Activated T-helper 1 cell treated with anti-CD3 and anti-CD28 coated beads, Interleukin-12 subunit alpha, Interleukin-12 subunit beta, Interleukin-2, Interleukin-4 antibody, amounts not matched to agents 30 ng/mL and 10 ng/mL and 1 ng/mL, durations not matched to agents 14 hours and 24 hours and 36 hours (primary cell): ENCODE measurements around the gene SCMH1. TPM values are rescaled to one million over a fixed set of nuclear protein-coding genes. Genes with fewer than 3 reads are reported as not detected.

Experiments
- DNase-seq: peaks from one replicate; pipeline ENCODE4 v3.0.0; 2021; ENCODE audit warnings: low spot score
- H3K27ac Mint-ChIP-seq: one replicate; pipeline ENCODE4 v1.8.0; 2021; ENCODE audit warnings: mild to moderate bottlenecking, mixed read lengths
- H3K27me3 Mint-ChIP-seq: one replicate; pipeline ENCODE4 v1.8.0; 2022; ENCODE audit warnings: mild to moderate bottlenecking, moderate library complexity, mixed read lengths; ENCODE audit not compliant: insufficient read depth
- H3K36me3 Mint-ChIP-seq: one replicate; pipeline ENCODE4 v1.8.0; 2021; ENCODE audit warnings: low read depth, mixed read lengths
- H3K4me1 Mint-ChIP-seq: one replicate; pipeline ENCODE4 v1.8.0; 2021; ENCODE audit warnings: low read depth, mixed read lengths
- H3K4me3 Mint-ChIP-seq: one replicate; pipeline ENCODE4 v1.8.0; 2021; ENCODE audit warnings: mild to moderate bottlenecking, moderate library complexity, mixed read lengths
- H3K9me3 Mint-ChIP-seq: one replicate; pipeline ENCODE4 v1.8.0; 2021; ENCODE audit warnings: mixed read lengths
- intact Hi-C: fragments of 100-400 bp; cut with micrococcal nuclease; formaldehyde crosslinking; loops from one replicate; pipeline ENCODE4 v1.15.1; 2024
- total RNA-seq: library from RNA; stranded (reverse); gene quantifications from 2 replicates; pipeline ENCODE4 v1.2.3, GENCODE V29; 2022

Gene SCMH1
- total RNA-seq = 16.0 and 18.5 TPM in 2 replicates

DNA sequence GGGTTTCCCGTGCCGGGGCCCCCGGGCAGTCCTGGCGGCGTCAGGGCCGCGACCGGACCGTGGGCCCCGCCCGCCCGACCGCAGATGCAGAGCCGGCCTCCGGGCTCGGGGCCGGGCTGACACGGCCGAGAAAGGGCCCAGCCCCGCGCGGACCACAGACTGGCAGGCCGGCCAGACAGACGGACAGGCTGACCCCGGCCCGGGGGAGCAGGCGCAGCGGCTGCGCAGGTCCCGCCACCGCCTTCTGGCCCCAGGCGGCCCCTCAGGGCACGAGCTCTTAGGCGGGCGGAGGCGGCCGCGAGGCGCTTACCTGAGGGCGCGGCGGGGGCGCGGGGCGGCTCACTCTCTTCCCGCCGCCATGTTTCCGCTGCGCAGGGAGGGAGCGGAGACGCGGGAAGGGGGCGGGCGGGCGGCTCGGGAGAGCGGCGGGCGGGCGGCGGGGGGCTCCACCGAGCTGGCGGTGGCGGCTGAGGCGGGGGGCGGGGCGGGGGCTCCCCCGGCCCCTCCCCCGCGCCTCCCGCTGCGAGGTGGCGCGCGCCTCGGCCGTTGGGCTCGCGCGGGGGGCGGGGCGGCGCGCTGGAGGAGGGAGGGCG, at the start of gene SCMH1:
Gene SCMH1 (minus strand): TSS at position 558 of the 593 bp plus-strand sequence. CDS start 56,173 bp downstream, outside the sequence.
- H3K4me1 Mint-ChIP-seq = peaks cover 31% of the 10 kb centered on the region
- H3K4me3 Mint-ChIP-seq = peak within 1 kb of the TSS; percentile 86
- H3K9me3 Mint-ChIP-seq = no peaks in the 10 kb centered on the region
- peak within 1 kb of the TSS; percentile 67 for H3K27ac Mint-ChIP-seq
- intact Hi-C loops = loop anchor here (10.0 kb wide), 1 partner anchor 257 kb away; no protein-coding TSS in a partner anchor
- H3K36me3 Mint-ChIP-seq = no peaks in the 10 kb centered on the region
- H3K27me3 Mint-ChIP-seq = no peaks in the 10 kb centered on the region
- DNase-seq = peak; percentile 47

DNA sequence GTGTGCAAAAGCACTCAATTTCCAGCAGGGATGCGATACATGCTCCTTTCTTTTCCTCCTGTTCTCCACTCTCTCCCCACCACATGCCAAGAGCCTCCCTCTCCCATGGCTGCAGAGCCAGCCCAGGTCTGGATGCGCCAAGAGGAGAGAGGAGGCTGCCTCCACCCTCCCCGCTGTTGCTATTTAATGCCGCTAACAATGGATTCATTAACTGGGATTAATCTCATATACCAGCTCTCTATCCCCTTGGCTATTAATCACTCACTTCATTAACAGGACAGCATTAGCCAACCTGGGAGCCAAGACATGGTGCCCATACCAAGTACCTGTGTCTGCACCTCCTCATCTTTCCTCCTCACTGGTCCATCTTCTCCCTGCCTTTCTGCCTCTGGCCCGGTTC, 49.1 kb upstream of the SCMH1 start:
- no peaks in the 10 kb centered on the region for H3K9me3 Mint-ChIP-seq
- no peaks in the 10 kb centered on the region for H3K4me1 Mint-ChIP-seq
- no peak overlapping the region for H3K4me3 Mint-ChIP-seq
- no peak for DNase-seq
- H3K36me3 Mint-ChIP-seq = no peaks in the 10 kb centered on the region
- intact Hi-C loops = no loop called here
- H3K27me3 Mint-ChIP-seq = peaks cover 29% of the 10 kb centered on the region
- no peak overlapping the region for H3K27ac Mint-ChIP-seq

DNA sequence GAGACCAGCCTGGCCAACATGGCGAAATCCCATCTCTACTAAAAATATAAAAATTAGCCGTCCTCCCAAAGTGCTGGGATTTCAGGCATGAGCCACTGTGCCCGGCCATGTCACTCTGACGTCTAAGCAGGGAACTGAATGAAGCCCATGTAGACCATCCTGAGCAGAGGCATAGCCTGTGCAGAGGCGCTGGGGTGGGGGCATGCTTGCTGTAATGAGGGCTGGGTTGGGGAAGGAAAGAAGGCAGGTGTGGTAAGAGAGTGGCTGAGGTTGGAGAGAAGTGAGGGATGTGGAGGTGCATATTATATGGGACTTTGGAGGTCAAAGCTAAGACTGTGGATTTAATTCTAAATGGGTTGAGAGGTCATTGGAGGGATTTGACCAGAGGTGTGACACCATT, 47.1 kb upstream of the SCMH1 start:
- no peaks in the 10 kb centered on the region for H3K4me1 Mint-ChIP-seq
- H3K9me3 Mint-ChIP-seq = no peaks in the 10 kb centered on the region
- H3K4me3 Mint-ChIP-seq = no peak overlapping the region
- no peaks in the 10 kb centered on the region for H3K36me3 Mint-ChIP-seq
- intact Hi-C loops = no loop called here
- peaks cover 27% of the 10 kb centered on the region for H3K27me3 Mint-ChIP-seq
- DNase-seq = no peak
- no peak overlapping the region for H3K27ac Mint-ChIP-seq

- H3K27me3 Mint-ChIP-seq = peaks cover 22% of the 10 kb centered on the region
- DNase-seq = no peak
- no peaks in the 10 kb centered on the region for H3K36me3 Mint-ChIP-seq
- H3K4me1 Mint-ChIP-seq = no peaks in the 10 kb centered on the region
- no peak overlapping the region for H3K27ac Mint-ChIP-seq
- no peaks in the 10 kb centered on the region for H3K9me3 Mint-ChIP-seq
- no peak overlapping the region for H3K4me3 Mint-ChIP-seq
- intact Hi-C loops = no loop called here
These were observed 44.9 kb upstream of the SCMH1 start for GRCh38 chr1:41286992-41287391.

DNA sequence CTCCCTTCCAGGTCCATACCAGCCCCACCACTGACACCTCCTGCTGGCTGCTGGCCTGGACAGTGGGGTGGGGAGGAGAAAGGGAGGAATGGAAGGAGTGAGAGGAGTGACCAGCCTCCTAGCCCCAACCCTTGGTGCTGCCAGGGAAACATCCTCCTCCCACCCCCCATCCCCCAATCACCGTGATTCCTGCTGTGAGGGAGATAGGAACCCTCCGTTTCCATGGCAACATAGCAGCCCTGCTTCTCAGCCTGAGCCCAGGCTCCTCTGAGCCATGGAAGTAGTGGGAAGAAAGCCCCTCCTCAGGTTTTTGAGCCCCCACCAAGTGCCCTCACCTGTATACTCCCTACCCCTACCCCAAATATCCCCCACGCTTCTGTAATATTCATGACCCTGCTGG, 44.4 kb upstream of the SCMH1 start:
- no peak overlapping the region for H3K27ac Mint-ChIP-seq
- no peak overlapping the region for H3K4me3 Mint-ChIP-seq
- peaks cover 25% of the 10 kb centered on the region for H3K27me3 Mint-ChIP-seq
- no peaks in the 10 kb centered on the region for H3K36me3 Mint-ChIP-seq
- no peak for DNase-seq
- H3K4me1 Mint-ChIP-seq = no peaks in the 10 kb centered on the region
- intact Hi-C loops = no loop called here
- H3K9me3 Mint-ChIP-seq = no peaks in the 10 kb centered on the region

DNA sequence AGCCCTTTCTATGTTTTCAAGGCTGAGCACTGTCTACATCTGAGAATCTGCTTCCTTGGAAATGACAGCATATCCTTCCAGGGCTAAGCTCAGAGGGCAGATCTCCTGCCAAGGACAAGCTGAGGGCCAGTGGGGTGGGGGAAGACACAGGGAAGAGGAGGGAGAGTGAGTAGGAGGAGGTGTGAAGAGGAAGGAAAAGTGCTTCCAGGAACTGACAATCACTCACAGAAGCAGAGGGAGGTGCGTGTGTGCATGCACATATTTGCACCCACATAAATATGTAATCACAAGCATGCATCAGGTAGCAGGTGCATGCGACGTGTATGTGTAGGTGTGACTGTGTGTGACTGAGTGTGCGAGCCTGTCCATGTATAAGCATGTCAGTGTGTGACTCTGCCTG, 43.7 kb upstream of the SCMH1 start:
- DNase-seq = no peak
- intact Hi-C loops = no loop called here
- Mint-ChIP-seq H3K27me3 (peaks cover 26% of the 10 kb centered on the region), H3K9me3 (no peaks in the 10 kb centered on the region), H3K27ac (no peak overlapping the region), H3K4me3 (no peak overlapping the region), H3K4me1 (no peaks in the 10 kb centered on the region), H3K36me3 (no peaks in the 10 kb centered on the region)

GRCh38 chr1:41284121-41284520, 42.0 kb upstream of the SCMH1 start:
- Mint-ChIP-seq H3K4me1 (no peaks in the 10 kb centered on the region), H3K36me3 (no peaks in the 10 kb centered on the region), H3K9me3 (no peaks in the 10 kb centered on the region), H3K27ac (no peak overlapping the region), H3K4me3 (no peak overlapping the region), H3K27me3 (peaks cover 20% of the 10 kb centered on the region)
- no peak for DNase-seq
- intact Hi-C loops = loop anchor here (5.0 kb wide), 1 partner anchor 148 kb away; no protein-coding TSS in a partner anchor

GRCh38 chr1:41282679-41283317, 40.7 kb upstream of the SCMH1 start:
- no peaks in the 10 kb centered on the region for H3K9me3 Mint-ChIP-seq
- H3K4me3 Mint-ChIP-seq = no peak overlapping the region
- H3K27ac Mint-ChIP-seq = no peak overlapping the region
- DNase-seq = no peak
- H3K27me3 Mint-ChIP-seq = peaks cover 16% of the 10 kb centered on the region
- intact Hi-C loops = loop anchor here (1.0 to 5.0 kb wide), 2 partner anchors 135 to 150 kb away; no protein-coding TSS in a partner anchor
- no peaks in the 10 kb centered on the region for H3K4me1 Mint-ChIP-seq
- no peaks in the 10 kb centered on the region for H3K36me3 Mint-ChIP-seq

DNA sequence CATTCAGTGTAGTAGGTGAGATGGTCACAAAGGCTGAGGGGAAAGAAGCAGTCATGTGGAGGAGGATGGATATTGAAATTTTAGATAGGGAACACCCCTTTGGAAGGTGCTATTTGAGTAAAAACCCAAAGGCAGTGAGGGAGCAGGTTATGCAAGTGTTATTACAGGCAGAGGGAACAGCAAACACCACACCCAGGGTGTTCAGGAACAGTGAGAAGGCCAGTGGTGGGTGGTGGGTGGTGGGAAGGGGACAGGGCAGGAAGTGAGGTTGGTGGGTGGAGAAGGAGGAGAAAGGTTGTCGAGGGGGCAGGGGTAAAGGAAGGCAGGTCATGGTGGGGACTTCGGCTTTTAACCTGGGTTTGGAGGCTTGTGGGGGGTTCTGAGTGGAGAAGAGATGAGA, 39.2 kb upstream of the SCMH1 start:
- H3K9me3 Mint-ChIP-seq = no peaks in the 10 kb centered on the region
- no peaks in the 10 kb centered on the region for H3K4me1 Mint-ChIP-seq
- peaks cover 11% of the 10 kb centered on the region for H3K27me3 Mint-ChIP-seq
- H3K36me3 Mint-ChIP-seq = no peaks in the 10 kb centered on the region
- H3K4me3 Mint-ChIP-seq = no peak overlapping the region
- no peak for DNase-seq
- intact Hi-C loops = loop anchor here (5.0 kb wide), 1 partner anchor 151 kb away; no protein-coding TSS in a partner anchor
- H3K27ac Mint-ChIP-seq = no peak overlapping the region

- Mint-ChIP-seq H3K27ac (no peak overlapping the region), H3K9me3 (no peaks in the 10 kb centered on the region), H3K4me3 (no peak overlapping the region), H3K4me1 (no peaks in the 10 kb centered on the region), H3K27me3 (peaks cover 10% of the 10 kb centered on the region), H3K36me3 (no peaks in the 10 kb centered on the region)
- no peak for DNase-seq
- intact Hi-C loops = loop anchor here (5.0 kb wide), 1 partner anchor 152 kb away; no protein-coding TSS in a partner anchor
These were observed 38.3 kb upstream of the SCMH1 start for GRCh38 chr1:41280202-41281032.

GRCh38 chr1:41278076-41278475, 36.0 kb upstream of the SCMH1 start:
- Mint-ChIP-seq H3K36me3 (no peaks in the 10 kb centered on the region), H3K27me3 (peaks cover 11% of the 10 kb centered on the region), H3K27ac (no peak overlapping the region), H3K4me3 (no peak overlapping the region), H3K9me3 (no peaks in the 10 kb centered on the region), H3K4me1 (no peaks in the 10 kb centered on the region)
- intact Hi-C loops = no loop called here
- no peak for DNase-seq

- H3K27me3 Mint-ChIP-seq = peaks cover 11% of the 10 kb centered on the region
- H3K9me3 Mint-ChIP-seq = no peaks in the 10 kb centered on the region
- no peak for DNase-seq
- no peak overlapping the region for H3K4me3 Mint-ChIP-seq
- no peaks in the 10 kb centered on the region for H3K4me1 Mint-ChIP-seq
- intact Hi-C loops = no loop called here
- H3K27ac Mint-ChIP-seq = no peak overlapping the region
- H3K36me3 Mint-ChIP-seq = no peaks in the 10 kb centered on the region
These were observed 35.4 kb upstream of the SCMH1 start for GRCh38 chr1:41277371-41277975.
